Measurements from ENCODE around the gene SCIN.
"Not testable (repeated sequence)": the region's sequence is repeated elsewhere in the genome, so short reads cannot be mapped to it uniquely, and the experiment has no call there.

Gene SCIN

DNA sequence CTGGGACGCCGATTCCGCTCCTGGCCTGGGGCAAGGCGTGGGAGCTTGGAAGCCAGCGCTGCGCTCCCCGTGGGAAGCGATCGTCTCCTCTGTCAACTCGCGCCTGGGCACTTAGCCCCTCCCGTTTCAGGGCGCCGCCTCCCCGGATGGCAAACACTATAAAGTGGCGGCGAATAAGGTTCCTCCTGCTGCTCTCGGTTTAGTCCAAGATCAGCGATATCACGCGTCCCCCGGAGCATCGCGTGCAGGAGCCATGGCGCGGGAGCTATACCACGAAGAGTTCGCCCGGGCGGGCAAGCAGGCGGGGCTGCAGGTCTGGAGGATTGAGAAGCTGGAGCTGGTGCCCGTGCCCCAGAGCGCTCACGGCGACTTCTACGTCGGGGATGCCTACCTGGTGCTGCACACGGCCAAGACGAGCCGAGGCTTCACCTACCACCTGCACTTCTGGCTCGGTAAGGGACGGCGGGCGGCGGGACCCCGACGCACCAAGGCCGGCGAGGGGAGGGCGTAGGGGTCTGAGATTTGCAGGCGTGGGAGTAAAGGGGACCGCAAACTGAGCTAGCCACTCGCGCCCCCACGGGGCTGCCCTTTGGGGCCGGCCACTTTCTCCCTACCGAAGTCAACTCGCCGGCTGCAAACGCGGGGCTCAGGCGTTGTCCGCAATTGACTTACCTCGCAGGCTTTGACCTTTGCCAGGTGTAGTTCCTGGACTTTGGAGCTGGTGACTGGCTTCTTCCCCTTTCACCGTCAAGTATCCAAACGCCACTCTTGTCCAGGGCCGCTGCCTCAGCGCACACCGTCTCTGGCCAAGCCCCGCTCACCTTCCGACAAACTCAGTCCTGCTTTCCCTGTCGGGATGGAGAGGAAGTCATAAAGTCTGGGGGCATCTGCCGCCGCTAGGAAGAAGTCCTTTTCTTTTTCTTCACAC, at the start of gene SCIN:
TSS of gene SCIN (plus strand) at position 187 of the 928 bp plus-strand sequence. CDS start at position 254, 67 bp downstream.
- peak; percentile 53 for DNase-seq

DNA sequence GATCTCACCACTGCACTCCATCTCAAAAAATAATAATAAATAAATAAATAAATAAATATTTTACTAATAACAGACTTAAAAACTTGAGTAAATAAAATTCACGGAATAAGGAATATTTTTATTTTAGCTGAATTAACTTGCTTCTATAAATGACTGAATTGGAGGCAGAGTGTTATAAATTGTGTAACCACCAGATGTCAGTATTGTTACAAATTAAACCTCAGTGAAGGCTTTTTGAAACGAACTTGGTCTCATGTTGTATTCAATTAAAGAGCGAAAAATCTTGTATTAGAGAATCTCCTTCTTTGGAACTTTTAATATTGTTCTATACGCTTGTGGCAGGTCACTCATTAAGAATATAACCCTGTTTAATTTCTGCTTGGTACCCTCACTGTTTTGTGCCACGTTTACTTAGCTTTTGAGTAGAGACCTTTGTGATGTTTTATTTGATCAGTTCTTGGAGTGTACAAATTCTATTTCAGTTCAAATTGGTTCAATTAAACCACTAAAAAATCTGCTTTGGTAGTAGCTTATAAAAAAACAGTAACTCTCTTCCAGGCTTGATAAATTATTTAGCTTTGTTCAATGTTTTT, 45.6 kb upstream of the SCIN start:
- DNase-seq: peak; percentile 24

DNA sequence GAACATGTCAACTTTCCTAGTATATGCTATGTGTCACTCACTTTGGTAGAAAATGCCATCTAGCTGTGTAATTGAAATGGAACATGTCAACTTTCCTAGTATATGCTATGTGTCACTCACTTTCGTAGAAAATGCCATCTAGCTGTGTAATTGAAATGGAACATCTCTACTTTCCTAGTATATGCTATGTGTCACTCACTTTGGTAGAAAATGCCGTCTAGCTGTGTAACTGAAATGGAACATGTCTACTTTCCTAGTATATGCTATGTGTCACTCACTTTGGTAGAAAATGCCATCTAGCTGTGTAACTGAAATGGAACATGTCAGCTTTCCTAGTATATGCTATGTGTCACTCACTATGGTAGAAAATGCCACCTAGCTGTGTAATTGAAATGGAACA, 43.8 kb upstream of the SCIN start:
- not testable (repeated sequence) for DNase-seq

DNA sequence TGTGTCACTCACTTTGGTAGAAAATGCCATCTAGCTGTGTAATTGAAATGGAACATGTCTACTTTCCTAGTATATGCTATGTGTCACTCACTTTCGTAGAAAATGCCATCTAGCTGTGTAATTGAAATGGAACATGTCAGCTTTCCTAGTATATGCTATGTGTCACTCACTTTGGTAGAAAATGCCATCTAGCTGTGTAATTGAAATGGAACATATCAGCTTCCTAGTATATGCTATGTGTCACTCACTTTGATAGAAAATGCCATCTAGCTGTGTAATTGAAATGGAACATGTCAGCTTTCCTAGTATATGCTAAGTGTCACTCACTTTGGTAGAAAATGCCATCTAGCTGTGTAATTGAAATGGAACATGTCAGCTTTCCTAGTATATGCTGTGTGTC, 42.9 kb upstream of the SCIN start:
- not testable (repeated sequence) for DNase-seq

DNA sequence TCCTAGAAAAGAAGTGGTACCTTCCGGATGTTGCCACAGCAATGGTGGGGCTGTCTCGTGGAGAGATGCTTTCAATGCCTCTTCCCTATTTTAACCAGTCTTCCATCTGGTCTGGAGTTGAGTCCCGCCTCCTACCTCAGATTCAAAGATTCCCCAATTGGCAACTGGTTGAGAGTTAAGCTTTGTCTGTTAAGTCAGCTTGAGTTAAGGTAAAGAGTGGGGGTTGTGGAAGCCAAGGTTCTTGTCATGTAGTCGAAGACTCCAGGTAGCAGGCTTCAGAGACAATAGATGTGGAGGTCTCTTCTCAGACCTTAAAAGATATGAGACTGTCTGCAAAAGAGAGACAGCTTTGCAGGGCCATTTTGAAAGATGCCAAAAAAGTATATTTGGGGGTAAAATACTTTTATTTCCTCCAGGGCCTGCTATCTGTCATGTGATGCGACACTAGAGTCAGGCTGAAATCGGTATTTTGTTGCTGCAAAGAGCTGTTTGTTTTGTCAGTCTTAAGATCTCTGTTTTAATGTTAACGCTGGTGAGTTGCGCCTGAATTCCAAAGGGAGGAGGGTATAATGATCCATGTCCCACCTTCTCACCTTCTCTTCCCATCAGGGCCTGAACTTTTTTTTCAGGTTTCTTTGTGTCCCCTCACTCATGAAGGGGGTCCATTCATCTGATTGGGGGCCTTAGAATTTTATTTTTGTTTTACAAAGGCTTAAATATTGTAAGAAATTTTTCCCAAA, 40.4 kb upstream of the SCIN start:
- no peak for DNase-seq

DNA sequence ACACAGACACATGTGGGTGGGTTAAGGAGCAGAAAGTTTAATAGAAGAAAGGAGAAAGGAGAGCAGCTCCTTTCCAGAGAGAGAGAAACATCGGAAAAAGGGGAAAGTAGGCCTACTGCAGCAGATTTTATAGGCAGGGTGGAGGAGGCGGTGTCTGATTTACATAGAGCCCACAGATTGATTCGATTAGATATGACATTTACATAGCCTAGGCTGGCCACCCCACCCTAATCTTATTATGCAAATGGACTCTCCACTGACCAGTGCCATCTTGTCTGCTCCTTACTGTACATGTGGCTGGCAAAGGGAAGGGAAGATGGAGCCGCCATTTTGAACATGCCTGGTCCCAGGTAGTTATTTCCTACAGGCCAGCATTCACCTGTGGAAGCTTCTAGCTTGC, 38.7 kb upstream of the SCIN start:
- DNase-seq: no peak

DNA sequence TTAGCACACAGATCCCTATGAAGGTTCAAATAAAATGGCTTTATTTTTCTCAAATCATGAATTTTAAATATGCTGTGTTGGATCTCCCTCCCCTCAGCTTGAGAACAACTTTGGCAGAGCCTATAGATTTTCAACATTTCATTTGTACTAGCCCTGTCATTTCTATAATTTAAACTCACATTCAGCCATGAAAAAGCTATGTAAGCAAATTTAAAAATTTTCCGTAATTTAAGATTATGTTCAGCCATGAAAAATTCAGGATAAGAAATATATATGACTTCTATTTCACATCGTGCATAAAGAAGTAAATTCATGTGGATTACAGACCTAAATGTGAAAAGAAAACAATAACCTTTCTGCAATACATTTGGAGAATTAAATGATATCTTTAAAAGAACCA, 36.5 kb upstream of the SCIN start:
- no peak for DNase-seq

DNA sequence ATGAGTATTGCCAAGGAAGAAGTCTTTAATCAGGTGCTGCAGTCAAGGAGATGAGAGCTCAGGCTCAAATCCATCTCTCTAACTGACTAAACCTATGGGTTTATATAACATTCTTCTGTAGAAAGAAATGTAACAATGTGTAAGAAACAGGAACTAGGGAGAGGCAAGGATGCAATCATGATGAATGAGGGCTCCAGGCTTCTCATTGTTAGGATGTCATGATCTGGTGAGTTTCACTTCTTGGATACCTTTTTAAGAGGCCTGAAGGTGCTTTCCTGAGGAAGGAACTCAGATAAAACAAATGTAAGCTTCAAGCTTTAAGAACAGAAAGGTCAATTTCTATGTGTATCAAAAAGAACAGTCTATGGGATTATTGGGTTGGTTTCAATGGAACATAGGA, 30.8 kb upstream of the SCIN start:
- no peak for DNase-seq

DNA sequence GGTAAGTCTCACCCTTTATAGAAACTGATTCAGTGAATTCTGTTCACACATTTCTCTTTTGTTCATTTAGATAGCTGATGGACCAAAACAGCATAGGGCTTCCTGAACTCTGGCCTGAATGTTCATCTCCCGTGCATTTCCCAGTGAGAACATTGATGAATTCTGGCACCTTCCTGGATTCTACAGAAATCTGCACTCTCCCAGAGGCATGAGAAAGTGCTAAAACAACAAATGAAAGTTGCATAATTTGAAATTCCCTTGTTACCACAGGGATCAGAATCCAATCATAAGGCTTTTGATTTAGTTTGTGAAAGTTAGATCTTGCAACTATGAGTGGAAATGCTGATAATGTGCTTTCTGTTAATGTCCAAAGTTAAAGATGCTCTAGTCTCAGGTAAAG, 29.7 kb upstream of the SCIN start:
- DNase-seq: no peak

DNA sequence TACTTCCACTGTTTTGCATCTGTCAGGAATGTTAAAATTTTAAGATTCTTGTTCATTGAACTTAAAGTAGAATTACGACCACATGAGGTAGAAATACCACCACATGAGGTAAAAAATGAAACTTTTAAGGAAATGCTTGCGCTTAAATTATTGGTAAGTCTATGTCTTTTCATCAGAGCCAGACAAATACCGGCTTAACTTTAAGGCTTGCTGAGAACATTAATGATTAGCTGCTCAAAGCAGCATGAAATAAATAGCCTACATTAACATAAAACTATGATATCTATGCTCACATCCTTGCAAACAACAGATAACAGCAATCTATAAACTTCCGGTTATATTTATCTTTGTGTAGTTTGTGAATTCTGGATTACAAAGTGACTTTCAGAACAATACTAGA, 26.9 kb upstream of the SCIN start:
- no peak for DNase-seq

DNA sequence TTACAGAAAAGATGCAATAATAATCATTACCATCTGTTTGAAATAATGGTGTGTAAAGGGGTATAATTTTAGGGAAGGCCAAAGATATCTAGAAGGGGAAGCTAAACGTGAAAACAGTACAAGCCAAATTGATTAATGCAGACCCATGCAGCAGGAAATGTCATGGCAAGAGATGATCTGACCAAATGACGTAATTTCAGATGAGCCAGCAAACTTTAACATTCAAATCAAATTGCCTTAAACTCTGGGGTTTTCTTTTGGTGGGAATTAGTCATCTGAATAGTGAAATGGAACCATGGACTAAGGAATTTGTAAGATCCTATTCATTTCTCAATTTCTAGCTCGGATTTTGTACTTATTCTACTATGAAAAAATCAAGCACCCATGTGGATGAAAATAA, 21.4 kb upstream of the SCIN start:
- no peak for DNase-seq

DNA sequence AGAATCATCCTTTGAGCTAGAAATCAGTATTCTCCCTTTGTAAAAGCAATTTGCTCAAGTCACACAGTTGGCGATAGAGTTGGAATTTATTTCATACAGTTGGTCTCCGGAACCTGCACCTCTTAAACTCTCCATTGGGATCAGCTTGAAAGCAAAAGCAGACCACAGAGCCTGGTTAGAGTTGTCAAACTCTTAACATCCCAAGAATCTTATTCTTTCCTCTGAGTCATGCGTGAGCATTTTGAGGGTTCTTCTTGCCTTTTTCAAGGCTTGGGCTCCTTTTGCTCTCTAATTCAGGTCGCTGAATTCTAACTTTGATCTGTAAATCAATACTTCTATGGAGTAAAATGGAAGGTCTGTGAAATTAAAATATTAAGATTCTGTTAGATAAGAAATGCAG, 19.6 kb upstream of the SCIN start:
- no peak for DNase-seq

DNA sequence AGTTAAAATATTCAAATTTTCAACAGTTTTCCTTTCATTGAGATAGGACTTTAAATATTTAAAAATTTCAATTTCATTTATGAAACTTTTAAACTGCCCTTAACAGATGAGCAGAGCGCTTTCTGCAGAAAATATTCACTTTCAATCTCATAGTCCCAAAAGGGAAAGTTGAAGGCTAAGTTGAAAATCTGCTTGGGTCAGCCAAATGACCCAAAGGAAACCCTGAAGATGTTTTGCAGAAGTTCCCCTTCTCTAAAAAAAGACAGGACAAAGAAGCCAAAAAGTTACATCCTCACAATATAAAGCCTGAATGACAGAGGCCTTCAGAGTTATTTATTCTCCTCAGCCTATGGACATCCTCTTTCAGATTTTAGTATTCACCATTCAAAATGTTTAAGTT, 17.6 kb upstream of the SCIN start:
- no peak for DNase-seq

DNA sequence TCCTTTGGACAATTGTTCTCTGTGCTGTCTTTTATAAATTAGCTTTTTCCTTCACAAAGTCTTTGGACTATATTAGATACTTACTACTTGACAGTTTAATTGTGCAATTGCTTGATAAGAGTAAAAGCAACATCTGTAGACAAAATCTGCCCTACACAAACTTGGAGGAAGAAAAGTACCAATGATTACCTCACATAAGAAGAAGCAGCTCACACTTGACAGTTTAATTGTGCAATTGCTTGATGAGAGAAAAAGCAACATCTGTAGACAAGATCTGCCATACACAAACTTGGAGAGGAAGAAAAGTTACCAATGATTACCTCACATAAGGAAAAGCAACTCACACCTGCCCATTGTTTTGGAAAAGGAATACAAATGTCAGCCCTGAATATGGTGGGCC, 17.1 kb upstream of the SCIN start:
- no peak for DNase-seq

DNA sequence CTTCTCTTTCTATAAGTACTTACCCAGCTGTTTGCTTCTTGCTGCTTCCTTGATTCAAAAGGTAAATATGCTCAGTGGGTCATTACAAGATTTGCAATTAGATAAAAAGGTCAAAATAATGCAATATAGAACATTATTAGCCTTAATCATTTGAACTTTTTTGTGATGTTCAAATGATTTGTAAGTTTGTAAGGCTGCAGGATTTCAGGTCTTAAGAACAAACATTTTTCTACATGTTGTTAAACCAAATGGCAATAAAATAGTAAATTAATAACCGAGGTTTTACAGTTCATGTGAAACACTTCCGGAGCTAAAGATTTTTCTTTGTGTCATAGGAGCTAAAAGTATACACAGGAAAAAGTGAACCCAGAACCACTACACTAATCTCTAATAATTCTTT, 16.2 kb upstream of the SCIN start:
- no peak for DNase-seq

DNA sequence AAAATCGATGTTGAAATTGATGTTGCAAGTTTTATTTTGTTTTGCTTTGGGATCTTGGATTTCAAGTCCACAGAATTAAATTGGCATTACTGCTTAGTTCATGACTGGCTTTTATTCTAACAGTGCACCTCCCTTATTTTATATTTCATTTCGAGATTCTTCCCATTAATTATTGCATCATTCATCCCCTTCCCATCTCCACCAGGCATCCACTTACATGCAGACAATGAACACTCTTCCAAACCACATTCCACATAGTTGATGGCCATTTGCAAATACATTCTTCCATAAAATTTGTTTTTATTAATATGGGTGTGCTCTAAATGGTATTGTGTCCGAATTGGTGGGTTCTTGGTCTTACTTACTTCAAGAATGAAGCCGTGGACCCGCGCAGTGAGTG, 15.6 kb upstream of the SCIN start:
- no peak for DNase-seq

DNA sequence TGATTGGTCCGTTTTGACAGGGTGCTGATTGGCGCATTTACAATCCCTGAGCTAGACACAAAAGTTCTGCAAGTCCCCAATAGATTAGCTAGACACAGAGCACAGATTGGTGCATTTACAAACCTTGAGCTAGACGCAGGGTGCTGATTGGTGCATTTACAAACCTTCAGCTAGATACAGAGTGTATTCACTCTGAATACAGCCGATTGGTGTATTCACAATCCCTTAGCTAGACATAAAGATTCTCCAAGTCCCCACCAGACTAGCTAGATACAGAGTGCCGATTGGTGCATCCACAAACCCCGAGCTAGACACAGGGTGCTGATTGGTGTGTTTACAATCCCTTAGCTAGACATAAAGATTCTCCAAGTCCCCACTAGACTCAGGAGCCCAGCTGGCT, 14.8 kb upstream of the SCIN start:
- not testable (repeated sequence) for DNase-seq

DNA sequence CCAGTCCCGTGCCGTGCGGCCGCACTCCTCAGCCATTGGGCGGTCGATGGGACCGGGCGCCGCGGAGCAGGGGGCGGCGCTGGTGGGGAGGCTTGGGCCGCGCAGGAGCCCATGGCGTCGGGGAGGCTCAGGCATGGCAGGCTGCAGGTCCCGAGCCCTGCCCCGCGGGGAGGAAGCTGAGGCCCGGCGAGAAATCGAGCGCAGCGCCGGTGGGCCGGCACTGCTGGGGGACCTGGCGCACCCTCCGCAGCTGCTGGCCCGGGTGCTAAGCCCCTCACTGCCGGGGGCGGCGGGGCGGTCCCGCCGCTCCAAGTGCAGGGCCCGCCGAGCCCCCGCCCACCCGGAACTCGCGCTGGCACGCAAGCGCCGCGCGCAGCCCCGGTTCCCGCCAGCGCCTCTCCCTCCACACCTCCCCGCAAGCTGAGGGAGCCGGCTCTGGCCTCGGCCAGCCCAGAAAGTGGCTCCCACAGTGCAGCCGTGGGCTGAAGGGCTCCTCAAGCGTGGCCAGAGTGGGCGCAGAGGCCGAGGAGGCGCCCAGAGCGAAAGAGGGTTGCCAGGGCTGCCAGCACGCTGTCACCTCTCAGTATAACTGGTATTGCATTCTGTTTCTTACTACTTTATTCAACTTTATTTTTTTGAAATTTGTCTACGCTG, 14.3 kb upstream of the SCIN start:
- not testable (repeated sequence) for DNase-seq

DNA sequence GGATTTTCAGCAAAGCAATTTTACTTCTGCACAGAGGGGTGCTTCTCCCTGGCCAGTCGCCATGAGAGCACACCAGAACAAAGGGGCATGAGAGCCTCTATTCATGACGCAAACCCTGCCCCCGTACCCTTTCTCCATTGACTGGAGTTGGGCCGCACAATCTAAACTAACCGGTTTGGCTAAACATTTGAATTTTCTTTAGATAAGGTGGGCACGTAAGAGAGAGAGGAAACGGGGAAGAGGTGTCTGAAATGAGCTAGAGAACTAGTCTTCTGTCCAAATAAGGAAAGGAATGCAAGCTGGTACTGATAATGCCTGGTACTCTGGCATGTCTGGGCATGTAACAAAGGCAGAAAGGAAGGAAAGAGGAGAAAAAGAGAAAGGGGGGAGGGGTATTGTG, 13.2 kb upstream of the SCIN start:
- no peak for DNase-seq

DNA sequence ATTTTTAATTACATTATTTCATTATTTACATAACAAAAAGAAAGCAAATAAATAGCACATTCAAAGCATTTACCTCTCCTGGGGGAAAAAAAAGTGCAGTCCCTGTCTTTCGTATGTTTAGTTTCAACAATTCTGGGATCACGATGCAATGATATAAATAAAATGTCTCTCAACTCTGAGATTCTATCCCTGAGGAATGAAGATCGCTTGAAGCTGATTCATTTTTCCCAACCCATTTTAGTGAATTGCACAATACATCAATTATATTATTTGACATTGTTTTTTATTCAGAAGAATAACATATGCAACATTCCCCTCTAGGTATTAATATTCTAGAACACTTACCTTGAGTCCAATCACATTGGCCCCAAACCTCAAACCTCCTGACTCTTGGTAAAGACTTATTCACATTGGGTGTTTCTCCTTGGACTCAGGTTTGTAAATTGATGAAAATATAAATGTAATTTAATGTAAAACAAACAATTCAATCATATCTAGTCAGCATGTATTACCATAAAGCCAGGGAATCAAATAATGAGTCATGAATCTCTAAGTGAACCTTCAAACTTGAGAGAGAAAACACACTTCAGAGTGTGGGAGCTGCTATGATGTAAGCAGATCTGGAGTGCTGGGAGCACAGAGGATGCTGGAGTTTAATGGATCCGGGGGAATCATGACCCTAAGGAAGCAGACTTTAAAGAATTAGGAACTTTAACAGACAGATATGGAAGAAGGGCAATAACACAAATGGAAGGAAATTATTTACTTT, 5.3 kb upstream of the SCIN start:
- DNase-seq: no peak

DNA sequence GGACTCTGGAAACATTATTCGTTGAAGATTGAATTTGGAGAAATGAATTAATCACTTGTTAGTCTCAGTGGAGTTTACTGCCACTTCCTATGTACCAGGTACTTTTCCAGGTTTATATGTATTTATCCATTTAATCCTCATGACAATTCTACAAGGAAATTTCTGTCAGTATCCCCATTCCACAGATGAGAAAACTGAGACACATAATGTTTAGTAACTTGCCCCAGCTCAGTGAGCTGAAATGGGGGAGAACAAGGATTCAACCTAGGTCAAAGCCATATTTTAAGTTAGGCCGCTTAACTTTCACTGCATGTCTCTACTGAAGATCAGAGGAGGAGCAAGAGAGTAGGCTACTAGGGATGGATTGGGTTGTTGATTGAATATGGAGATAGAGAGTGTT, 4.6 kb upstream of the SCIN start:
- no peak for DNase-seq

DNA sequence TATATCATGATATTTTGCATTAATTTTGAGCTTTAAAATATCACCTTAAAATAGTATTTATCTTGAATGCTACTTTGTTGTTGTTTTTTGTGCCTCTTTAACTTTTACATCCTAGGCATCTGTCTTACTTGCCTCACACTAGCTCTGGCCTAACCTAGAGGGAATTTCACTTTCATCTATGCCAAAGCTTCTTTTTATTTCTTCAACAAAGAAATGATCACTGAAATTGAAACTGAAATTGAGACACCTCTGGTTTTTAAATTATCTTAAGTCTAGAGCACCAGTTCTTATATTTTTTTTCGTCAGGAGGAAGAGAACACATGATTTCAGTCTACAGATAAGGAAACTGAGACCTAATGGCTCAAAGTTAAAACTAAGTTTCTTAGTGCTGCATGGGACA, 3.5 kb upstream of the SCIN start:
- DNase-seq: no peak

DNA sequence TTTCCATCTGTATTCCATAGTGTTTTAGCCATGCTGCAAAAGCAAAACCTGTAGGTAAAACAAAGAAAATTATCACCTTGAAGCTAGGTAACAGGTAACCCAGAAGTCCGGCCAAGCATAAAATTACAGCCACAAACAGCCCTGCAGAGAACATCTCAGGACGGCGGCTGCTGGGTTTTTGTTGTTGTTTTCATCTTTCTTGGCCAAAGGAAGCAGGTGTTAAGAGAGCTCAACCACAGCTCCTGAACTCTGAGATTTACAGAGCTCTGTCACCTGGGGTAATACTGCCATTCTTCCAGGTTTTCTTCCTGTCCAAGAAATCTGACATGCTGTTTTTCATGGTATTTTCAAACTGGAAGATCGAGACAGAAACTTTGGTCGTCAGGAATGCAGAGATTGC, 847 bp upstream of the SCIN start:
- DNase-seq: no peak

All from NCI-H1436 (cell line).